Activated T-helper 1 cell treated with anti-CD3 and anti-CD28 coated beads, Interleukin-12 subunit alpha, Interleukin-12 subunit beta, Interleukin-2, Interleukin-4 antibody, amounts not matched to agents 30 ng/mL and 10 ng/mL and 1 ng/mL, durations not matched to agents 14 hours and 24 hours and 36 hours (primary cell): ENCODE data around the gene KIAA1958. TPM values are rescaled to one million over a fixed set of nuclear protein-coding genes. Genes with fewer than 3 reads are reported as not detected.

Source experiments
- total RNA-seq: library from RNA; stranded (reverse); gene quantifications from 2 replicates; pipeline ENCODE4 v1.2.3, GENCODE V29; 2022

Gene KIAA1958
- total RNA-seq, 1 donor from 2014 or later: 8.6 TPM

Other genes starting within 250 kb of the KIAA1958 start
- 101 TPM in 2 replicates for gene PTBP3, start 153.2 kb upstream of the KIAA1958 start, total RNA-seq
- gene HSDL2, start 106.7 kb upstream of the KIAA1958 start, total RNA-seq: 13.0 and 13.2 TPM in 2 replicates
- gene INIP, start 231.3 kb downstream of the KIAA1958 start, total RNA-seq: 38.3 and 46.4 TPM in 2 replicates